B cell (primary cell): ENCODE measurements around the gene GPR152.

Experiments used
- CTCF ChIP-seq: fragments of 200-600 bp; IDR thresholded peaks from one replicate; pipeline ENCODE4 v1.8.0; 2022; ENCODE audit warnings: antibody characterized with exemption, mild to moderate bottlenecking
- EZH2 ChIP-seq: IDR thresholded peaks from 2 replicates; pipeline ENCODE4 v1.6.1; 2012; ENCODE audit warnings: borderline replicate concordance, low read depth, mild to moderate bottlenecking, moderate library complexity, low read length; ENCODE audit not compliant: insufficient read depth, poor library complexity, severe bottlenecking

DNA sequence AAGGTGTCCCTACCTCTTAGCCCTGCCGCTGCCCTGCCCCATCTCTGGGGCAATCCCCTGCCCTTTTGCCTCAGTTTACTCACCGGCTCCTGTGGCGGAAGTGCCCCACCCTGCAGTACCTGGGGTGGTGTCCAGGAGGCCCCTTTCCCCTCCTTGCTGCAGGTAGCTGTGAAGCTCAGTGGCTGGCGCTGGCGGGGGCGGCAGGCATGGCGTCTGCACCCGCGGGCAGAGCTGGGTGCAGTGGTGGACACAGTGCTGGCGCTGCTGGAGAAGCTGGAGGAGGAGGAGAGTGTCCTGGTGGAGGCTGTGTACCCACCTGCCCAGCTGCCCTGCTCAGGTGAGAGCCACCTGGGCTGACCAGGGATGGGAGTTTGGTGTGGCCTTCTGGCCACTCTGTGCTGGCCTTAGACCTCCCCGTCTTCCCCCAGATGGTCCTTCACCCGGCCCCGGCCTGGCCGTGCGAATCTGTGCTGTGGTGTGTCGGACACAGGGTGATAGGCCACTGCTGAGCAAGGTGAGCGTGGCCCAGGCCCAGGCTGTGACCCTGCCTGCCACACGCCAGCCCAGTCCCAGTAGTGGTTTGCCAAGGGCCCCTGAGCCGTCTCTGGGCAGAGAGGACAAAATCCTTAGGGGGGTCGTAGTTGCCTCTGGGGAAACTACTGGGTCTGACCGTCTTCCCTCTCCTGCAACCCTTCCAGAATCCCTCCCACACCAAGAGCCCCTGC lies 33.0 kb downstream of the GPR152 start:
- no peak for TF ChIP-seq CTCF
- no peak for TF ChIP-seq EZH2
